Gastroesophageal sphincter (tissue), 3 donors: ENCODE measurements around the gene EFCAB14.

Experiments used
- CTCF ChIP-seq, 4 experiments: fragments of 200-600 bp in 2 of 4; fragments of 450-650 bp in 2 of 4; sonication (generic) in 1 of 4; IDR thresholded peaks; one replicate each; pipeline ENCODE4 v1.5.1; 2017 to 2019; ENCODE audit warnings: antibody characterized with exemption in 4 of 4, mild to moderate bottlenecking in 2 of 4, moderate library complexity in 2 of 4
- EP300 ChIP-seq: sonication (generic); formaldehyde crosslinking; IDR thresholded peaks from one replicate; pipeline ENCODE4 v1.6.1; 2017; ENCODE audit warnings: antibody characterized with exemption, mild to moderate bottlenecking
- POLR2A ChIP-seq, 2 donors: fragments of 450-650 bp; IDR thresholded peaks; one replicate each; pipeline ENCODE4 v1.6.1; 2017; ENCODE audit warnings: antibody characterized with exemption in 2 of 2, mild to moderate bottlenecking in 2 of 2, moderate library complexity in 1 of 2

- TF ChIP-seq POLR2A (IDR thresholded peaks at IDR 0.05) (no peak), CTCF (IDR thresholded peaks at IDR 0.05) (no peak), EP300 (no peak)
These were observed 14.8 kb downstream of the EFCAB14 start for GRCh38 chr1:46703927-46704641.
